Mesodermal cell (in vitro differentiated cells): Measurements from ENCODE around the gene GLI2.

Source experiments
- H3K27ac ChIP-seq: 2 replicates; pipeline ENCODE4 v1.7.0; 2013; ENCODE audit warnings: mild to moderate bottlenecking, low read depth, low read length, moderate library complexity; ENCODE audit not compliant: severe bottlenecking
- H3K36me3 ChIP-seq: 2 replicates; pipeline ENCODE4 v1.7.1; 2013; ENCODE audit warnings: mild to moderate bottlenecking, low read length, moderate library complexity; ENCODE audit not compliant: control insufficient read depth, insufficient read depth
- H3K4me1 ChIP-seq: one replicate; pipeline ENCODE4 v1.7.1; 2013; ENCODE audit warnings: mild to moderate bottlenecking, low read length; ENCODE audit not compliant: insufficient read depth, control insufficient read depth, poor library complexity, severe bottlenecking
- H3K4me3 ChIP-seq: 2 replicates; pipeline ENCODE4 v1.7.0; 2013; ENCODE audit warnings: low read length, control low read depth, mild to moderate bottlenecking; ENCODE audit not compliant: insufficient read depth, poor library complexity, severe bottlenecking; ENCODE audit errors: extremely low read depth
- H3K9me3 ChIP-seq: 2 replicates; pipeline ENCODE4 v1.7.1; 2013; ENCODE audit warnings: mild to moderate bottlenecking, low read length, moderate library complexity; ENCODE audit not compliant: control insufficient read depth
- WGBS, 2 experiments: methylation state at CpG; one replicate each; pipeline ENCODE4 v1.1.5; 2013; ENCODE audit warnings: missing lambda C conversion rate in 2 of 2; ENCODE audit not compliant: insufficient coverage in 2 of 2; 5-methylcytosine and 5-hydroxymethylcytosine counted together

The GLI2 gene

DNA sequence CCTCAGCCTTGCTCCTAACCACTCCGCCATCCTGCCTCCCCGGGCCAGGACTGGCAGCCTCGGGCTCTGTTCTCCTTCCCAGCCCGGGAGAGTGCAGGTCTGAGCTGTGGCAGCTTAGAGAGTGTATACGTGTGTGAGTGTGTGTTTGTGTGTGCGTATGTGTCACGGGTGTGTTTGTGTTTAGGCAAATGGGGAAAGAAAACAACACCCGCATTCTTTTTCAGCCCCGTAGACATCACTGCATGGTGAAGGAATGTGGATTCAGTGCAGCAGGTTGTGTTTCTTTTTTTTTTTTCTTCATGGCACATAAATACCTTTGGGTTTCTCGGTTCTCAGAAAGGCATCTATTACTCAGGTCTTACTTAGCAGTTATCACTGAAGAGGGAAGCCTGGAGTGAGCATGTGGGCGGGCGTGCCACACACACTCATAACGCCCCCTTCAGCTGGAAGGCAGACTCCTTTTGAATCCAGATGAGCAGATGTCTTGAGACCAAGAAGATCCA is 44.2 kb downstream of the GLI2 start:
- H3K4me3 ChIP-seq = no peak overlapping the region
- no peaks in the 10 kb centered on the region for H3K36me3 ChIP-seq
- H3K9me3 ChIP-seq = no peaks in the 10 kb centered on the region
- peak overlapping the region; percentile 80 for H3K27ac ChIP-seq
- 80 to 82% methylated on average over 1 to 10 of the region's 13 CpGs for WGBS, 2 experiments
- H3K4me1 ChIP-seq = peaks cover 72% of the 10 kb centered on the region

DNA sequence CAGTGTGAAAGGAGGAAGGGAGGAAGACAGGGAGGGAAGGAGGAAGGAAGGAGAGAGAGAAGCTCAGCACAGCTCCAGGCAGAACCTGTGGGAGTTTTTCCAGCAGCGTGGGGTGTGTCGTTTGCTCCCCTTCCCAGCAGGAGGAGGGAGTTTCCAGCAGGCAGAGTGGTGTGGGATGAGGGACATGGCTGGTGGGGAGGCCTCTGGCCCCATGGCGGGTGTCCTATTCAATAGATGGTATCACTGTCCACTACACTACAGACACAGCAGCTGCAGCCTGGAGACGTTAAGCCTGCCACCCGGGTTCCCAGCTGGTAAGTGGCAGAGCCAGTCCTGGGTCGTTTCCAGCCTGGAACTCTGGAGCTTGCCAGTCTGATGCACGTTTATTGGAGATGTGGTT is 44.7 kb downstream of the GLI2 start:
- H3K36me3 ChIP-seq = no peaks in the 10 kb centered on the region
- H3K27ac ChIP-seq = peak overlapping the region; percentile 80
- no peak overlapping the region for H3K4me3 ChIP-seq
- peaks cover 76% of the 10 kb centered on the region for H3K4me1 ChIP-seq
- 78 to 91% methylated on average over 4 of the region's 7 CpGs for WGBS, 2 experiments
- no peaks in the 10 kb centered on the region for H3K9me3 ChIP-seq

GRCh38 chr2:120783371-120783791 is 47.7 kb downstream of the GLI2 start:
- 24 to 30% methylated on average over 8 to 9 of the region's 9 CpGs for WGBS, 2 experiments
- Histone ChIP-seq H3K36me3 (peaks cover 11% of the 10 kb centered on the region), H3K4me3 (no peak overlapping the region), H3K4me1 (peaks cover 71% of the 10 kb centered on the region), H3K9me3 (no peaks in the 10 kb centered on the region), H3K27ac (peak overlapping the region; percentile 45)

DNA sequence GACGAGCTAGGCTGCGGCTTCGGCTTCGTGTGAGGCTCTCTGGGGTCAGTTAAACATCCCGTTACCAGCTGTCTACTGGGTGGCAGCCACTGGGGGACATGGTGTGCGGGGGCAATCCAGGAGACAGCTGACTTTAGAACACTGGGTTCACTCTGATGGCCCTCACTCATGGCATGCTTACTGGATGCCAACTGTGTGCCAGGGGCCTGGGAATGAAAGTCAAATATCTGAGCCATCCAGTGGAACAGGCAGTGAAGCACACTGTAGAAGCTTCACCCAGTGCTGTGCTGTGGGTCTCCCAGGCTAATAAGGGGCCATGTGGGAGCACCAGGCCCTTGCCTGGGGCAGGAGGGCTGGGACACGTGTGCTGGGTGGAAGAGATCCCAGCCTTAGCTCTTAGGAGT is 48.3 kb downstream of the GLI2 start:
- Histone ChIP-seq H3K27ac (no peak overlapping the region), H3K36me3 (peaks cover 11% of the 10 kb centered on the region), H3K9me3 (no peaks in the 10 kb centered on the region), H3K4me3 (no peak overlapping the region), H3K4me1 (peaks cover 71% of the 10 kb centered on the region)
- 94 to 95% methylated on average over 7 of the region's 7 CpGs for WGBS, 2 experiments
